NCI-H2196 treated with DMSO at 0.1 percent for 48 hours (cell line): Measurements from ENCODE around the gene AKAP14.
"Not testable (repeated sequence)": the region's sequence is repeated elsewhere in the genome, so short reads cannot be mapped to it uniquely, and the experiment has no call there.

Experiments used
- DNase-seq: peaks from one replicate; lab custom pipeline; 2025; ENCODE audit not compliant: unreplicated experiment; lab: John Stamatoyannopoulos, UW

Gene AKAP14

DNA sequence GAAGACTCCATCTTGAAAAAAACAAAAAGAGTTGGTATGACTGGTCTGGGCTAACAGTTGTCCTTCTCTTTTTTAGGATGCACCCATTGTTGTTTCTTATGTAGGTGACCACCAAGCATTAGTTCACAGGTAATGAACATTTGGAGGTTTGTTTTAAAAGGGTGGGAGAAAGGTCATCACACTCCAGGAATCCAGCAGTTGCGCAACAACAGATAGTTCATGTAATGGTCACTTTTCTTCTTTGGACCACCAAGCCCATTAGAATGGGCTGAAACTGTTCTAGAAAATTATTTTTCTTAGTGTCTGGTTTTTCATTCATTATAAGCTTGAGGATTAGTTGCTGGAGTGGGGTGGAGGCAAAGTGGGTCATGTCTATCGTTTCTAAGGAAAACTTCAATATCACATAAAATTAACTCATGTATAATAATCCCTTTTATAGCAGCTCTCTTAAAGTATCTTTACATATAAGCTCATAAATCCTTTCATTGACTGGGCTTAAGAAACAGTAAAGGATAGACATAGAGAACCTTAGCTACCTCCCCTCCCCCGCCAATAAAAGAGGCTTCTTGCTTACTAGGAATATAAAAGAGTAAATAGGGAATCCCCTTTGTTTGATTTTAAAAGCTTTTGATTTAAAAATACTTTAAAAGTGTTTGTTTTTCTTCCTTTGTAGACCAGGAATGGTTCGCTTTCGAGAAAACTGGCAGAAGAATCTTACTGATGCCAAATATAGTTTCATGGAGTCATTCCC is 24.3 kb downstream of the AKAP14 start:
- no peak for DNase-seq

- not testable (repeated sequence) for DNase-seq
These were observed 26.7 kb downstream of the AKAP14 start for GRCh38 chrX:119922391-119922790.

GRCh38 chrX:119935215-119935874 is 39.7 kb downstream of the AKAP14 start:
- DNase-seq = no peak

DNA sequence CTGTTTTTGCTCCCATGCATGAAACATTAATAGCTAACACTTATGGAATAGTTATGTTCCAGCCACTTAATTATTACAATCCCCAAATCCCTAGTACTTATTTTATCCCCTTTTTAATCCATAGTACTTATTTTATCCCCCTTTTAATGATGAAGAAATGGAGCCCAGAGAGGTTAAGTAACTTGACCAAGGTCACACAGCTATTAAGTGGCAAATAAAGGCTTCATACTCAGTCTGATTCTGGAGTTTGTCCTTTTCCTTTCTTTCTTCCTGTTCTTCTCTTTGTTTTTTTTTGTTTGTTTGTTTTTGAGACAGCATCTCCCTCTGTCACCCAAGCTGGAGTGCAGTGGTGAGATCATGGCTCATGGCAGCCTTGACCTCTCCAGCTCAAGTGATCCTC is 45.6 kb downstream of the AKAP14 start:
- DNase-seq = no peak

GRCh38 chrX:119942173-119942819 is 46.6 kb downstream of the AKAP14 start:
- DNase-seq = no peak

- no peak for DNase-seq
These were observed 47.1 kb downstream of the AKAP14 start for GRCh38 chrX:119942831-119943184.

GRCh38 chrX:119943185-119943988 is 47.7 kb downstream of the AKAP14 start, which contains the start of gene NKAP:
TSS of gene NKAP (minus strand) at chrX:119943751. CDS start at chrX:119943605, 146 bp downstream.
- DNase-seq = peak; percentile 25

DNA sequence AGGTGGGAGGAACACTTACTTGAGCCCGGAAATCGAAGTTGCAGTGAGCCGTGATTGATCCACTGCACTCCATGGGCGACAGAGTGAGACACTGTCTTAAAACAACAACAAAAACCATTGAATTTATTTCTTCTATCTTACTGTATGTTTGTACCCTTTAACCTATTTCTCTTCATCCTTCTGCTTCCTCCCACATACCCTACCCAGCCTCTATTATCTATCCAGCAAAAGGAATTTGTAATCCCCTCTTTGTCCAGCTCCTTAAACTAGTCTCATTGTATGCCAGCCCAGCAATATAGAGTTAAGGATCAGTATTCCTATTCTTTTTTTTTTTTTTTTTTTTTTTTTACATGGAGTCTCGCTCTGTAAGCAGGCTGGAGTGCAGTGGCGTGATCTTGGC is 49.8 kb downstream of the AKAP14 start:
- no peak for DNase-seq

GRCh38 chrX:119948381-119948780 is 52.7 kb downstream of the AKAP14 start:
- no peak for DNase-seq

DNA sequence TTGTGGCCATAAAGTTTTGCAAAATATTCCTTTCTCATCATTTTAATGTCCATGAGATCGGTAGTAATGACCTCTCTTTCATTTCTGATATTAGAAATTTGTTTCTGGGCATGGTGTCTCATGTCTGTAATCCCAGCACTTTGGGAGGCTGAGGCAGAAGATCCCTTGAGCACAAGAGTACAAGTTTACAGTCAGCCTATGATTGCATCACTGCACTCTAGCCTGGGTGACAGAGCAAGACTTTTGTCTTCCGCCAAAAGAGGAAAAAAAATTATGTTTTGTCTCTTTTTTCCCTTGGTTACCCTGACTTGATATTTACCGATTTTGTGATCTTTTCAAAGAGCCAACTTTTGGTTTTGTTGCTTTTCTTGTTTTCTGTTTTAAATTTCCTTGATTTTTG is 58.7 kb downstream of the AKAP14 start:
- DNase-seq = no peak

DNA sequence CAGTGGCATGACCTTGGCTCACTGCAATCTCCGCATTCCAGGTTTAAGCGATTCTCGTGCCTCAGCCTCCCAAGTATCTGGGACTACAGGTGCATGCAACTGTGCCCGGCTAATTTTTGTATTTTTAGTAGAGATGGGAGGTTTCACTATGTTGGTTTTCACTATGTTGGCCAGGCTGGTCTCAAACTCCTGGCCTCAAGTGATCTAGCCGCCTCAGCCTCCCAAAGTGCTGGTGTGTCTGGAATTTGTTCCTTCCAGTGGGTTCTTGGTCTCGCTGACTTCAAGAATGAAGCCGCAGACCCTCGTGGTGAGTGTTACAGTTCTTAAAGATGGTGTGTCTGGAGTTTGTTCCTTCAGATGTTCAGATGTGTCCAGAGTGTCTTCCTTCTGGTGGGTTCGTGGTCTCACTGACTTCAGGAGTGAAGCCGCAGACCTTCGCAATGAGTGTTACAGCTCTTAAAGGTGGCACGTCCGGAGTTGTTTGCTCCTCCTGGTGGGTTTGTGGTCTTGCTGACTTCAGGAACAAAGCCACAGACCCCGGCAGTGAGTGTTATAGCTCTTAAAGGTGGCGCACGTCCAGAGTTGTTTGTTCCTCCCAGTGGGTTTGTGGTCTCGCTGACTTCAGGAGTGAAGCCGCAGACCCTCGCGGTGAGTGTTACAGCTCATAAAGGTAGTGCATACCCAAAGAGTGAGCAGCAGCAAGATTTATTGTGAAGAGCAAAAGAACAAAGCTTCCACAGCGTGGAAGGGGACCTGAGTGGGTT is 60.3 kb downstream of the AKAP14 start:
- DNase-seq = not testable (repeated sequence)

GRCh38 chrX:119960625-119961024 is 64.9 kb downstream of the AKAP14 start:
- no peak for DNase-seq

GRCh38 chrX:119966837-119967236 is 71.1 kb downstream of the AKAP14 start:
- not testable (repeated sequence) for DNase-seq
